Lung microvascular endothelial cell (primary cell): Measurements from ENCODE around the gene OVOL2. TPM values are rescaled to one million over a fixed set of nuclear protein-coding genes. Genes with fewer than 3 reads are reported as not detected.

ENCODE experiments used
- DNase-seq, 2 donors: peaks; one replicate each; pipeline versions ENCODE4 v3.0.0 to v3.0.0-alpha.2; 2010; ENCODE audit warnings: low read depth in 2 of 2
- total RNA-seq: library from RNA; depleted of rRNA; stranded (reverse); fragments of >200 nt; gene quantifications from 2 replicates; pipeline ENCODE4 v1.2.1, GENCODE V29; 2014

Gene OVOL2
- total RNA-seq, 1 donor from 2014 or later = not detected

DNA sequence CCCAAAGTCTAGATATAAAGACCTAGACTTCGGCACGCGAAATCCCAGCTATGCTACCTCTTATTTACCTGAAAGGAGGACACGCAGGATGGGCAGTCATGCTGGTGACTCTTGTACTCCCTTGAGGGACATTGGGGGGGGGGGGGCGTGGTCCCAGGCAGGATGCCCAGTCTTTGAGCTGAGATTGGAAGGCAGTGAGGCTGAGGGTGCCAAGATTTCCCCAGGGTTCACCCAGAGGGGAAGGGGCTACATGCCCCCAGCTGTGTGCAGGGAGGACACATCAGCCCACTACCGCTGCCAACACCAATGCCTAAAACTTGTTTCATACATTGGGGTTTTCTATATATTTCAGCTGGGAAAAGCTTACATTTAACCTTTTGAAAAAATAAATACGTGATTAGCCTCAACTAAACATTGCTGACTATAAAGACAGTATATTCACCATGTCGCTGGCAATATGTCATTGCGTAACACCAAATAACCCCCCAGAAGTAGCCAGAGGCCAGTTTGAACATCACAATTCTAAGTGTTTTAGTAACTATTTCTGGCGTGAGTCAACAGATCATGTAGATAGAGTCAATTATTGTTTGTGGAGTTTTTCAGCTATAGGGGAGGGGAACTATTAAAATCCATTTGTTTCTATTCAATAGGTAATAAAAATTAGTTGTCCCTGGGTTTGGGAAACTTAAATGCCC is 67.3 kb downstream of the OVOL2 start:
- DNase-seq = no peak

DNA sequence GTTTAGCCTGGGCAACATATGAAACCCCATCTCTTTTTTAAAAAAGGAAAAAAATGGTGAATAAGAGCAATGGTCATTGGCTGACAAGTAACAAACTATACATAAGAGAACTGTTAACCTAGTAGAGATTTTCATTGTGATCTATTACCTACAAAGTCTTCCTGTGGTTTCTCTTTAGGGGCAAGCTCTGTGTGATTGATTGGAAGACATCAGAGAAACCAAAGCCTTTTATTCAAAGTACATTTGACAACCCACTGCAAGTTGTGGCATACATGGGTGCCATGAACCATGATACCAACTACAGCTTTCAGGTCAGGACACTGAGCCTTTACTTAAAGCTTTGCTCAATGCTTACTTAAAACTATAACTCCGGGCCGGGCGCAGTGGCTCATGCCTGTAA is 69.7 kb downstream of the OVOL2 start:
- DNase-seq = no peak

DNA sequence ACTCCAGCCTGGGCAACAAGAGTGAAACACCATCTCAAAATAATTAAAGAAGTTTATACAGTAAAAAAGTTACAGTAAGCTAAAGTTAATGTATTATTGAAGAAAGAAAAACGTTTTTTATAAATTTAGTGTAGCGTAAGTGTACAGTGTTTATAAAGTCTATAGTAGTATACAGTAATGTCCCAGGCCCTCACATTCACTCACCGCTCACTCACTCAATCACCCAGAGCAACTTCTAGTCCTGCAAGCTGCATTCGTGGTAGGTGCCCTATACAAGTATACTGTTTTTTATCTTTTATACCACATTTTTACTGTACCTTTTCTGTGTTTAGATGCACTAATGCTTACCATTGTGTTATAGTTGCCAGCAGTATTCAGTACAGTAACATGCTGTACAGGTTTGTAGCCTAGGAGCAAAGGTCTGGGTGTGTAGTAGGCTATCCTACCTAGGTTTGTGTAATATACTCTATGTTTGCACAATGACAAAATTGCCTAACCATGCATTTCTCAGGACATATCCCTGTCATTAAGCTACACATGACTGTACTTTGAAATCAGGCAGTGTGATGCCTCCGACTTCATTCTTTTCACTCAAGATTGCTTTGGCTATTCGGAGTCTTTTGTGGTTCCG is 72.2 kb downstream of the OVOL2 start:
- DNase-seq = no peak

DNA sequence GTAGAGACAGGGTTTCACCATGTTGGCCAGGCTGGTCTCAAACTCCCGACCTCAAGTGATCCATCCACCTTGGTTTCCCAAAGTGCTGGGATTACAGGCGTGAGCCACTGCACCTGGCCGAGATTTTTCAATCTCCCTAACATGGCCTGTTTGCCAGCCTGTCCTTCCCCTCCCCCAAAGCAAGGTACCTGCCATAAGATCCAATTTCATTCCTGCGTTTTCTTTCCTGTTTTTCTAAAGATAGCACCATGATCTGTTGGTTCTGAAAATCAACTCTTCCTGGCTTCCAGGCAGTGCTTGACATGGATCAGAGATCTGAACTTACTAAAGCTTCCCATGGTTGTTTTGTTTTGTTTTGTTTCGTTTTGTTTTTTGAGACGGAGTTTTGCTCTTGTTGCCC is 81.4 kb downstream of the OVOL2 start:
- no peak for DNase-seq

Other genes starting within 250 kb of the OVOL2 start
- gene SNX5, start 89.1 kb downstream of the OVOL2 start, total RNA-seq = 40.9 and 54.3 TPM in 2 replicates
- gene MGME1, start 88.9 kb downstream of the OVOL2 start, total RNA-seq = 7.8 and 7.9 TPM in 2 replicates
- gene KAT14, start 79.9 kb upstream of the OVOL2 start, total RNA-seq = 6.5 and 7.1 TPM in 2 replicates
- 5.8 and 6.1 TPM in 2 replicates for gene PET117, start 79.9 kb upstream of the OVOL2 start, total RNA-seq
- 10.7 and 15.1 TPM in 2 replicates for gene ZNF133, start 230.6 kb upstream of the OVOL2 start, total RNA-seq